ENCODE results near the gene SF1. TPM values are rescaled to one million over a fixed set of nuclear protein-coding genes. Genes with fewer than 3 reads are reported as not detected.
A peak's percentile ranks its signal among the peaks of the same experiment; 100 is the strongest.

The SF1 gene
- total RNA-seq, 2 experiments from 2014 or later = 1,632 to 1,657 TPM

DNA sequence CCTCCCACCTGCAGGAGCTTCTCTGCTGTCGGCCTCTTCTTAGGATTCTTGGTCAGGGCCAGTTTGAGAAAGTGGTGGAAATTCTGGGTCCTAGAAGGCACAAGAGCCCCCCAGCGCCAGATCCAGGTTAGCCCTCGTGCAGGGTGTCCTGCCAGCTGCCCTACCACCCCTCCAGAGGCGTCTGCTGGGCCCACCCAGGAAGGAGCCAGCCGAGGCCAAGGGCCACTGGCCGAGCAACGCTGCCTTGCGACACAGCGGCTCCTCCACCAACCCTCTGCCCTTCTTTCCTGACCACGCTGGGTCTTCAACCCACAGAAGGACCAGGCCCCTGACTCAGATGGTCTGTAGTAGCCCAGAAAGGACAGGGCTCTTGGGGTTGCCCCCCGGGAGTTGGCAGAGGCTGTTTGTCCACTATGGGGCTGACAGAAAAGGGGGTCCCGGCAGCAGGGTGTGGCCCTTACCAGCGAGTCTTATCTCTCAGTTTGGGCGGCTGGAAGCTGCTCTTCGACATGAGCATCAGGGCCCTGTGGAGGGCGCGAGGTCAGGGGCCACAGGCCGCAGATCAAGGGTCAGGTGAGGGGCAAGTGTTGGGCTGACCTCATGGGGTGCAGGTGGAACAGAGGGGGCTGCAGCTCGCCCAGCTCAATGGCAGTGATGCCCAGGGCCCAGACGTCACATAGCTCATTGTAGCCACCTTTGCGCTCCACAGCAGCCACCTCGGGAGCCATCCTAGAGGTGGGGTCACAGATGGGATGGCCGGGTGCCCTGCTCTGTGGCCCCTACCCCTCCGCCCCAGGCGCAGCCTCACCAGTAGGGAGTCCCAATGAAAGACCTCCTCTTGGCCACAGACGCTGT lies 22.2 kb upstream of the SF1 start:
- H3K36me3 Mint-ChIP-seq (ENCODE audit: low read depth) = peaks cover 50% of the 10 kb centered on the region
- CTCF ChIA-PET = interaction anchor here (2.8 kb wide), 1 partner anchor 12 kb away, joined by 7 read pairs; no protein-coding TSS in a partner anchor
- H3K9me3 Mint-ChIP-seq = no peaks in the 10 kb centered on the region
- no peak overlapping the region for H3K4me3 ChIP-seq (ENCODE audit: low read length)
- peaks cover 32% of the 10 kb centered on the region for H3K4me1 Mint-ChIP-seq (ENCODE audit: low read depth)
- no peaks in the 10 kb centered on the region for H3K27me3 Mint-ChIP-seq
- H3K4me3 Mint-ChIP-seq = peak overlapping the region; percentile 85
- H3K9me3 ChIP-seq (ENCODE audit: control insufficient read depth in 1 of 2, insufficient read depth in 1 of 2, low read length in 2 of 2) = no peaks in the 10 kb centered on the region
- ATAC-seq (ENCODE audit: poor library complexity) (no peak), DNase-seq (peak in 1 of 14 experiments; percentile 31)
- POLR2A ChIA-PET = interaction anchor here (0.5 to 5.7 kb wide), 4 partner anchors 10 to 56 kb away, joined by 3 to 81 read pairs (median 14); partner anchors contain the start of genes MEN1, RASGRP2 and SF1
- peaks cover 49% of the 10 kb centered on the region for H3K4me1 ChIP-seq (ENCODE audit: insufficient read depth, low read length)
- peaks cover 57% of the 10 kb centered on the region for H3K36me3 ChIP-seq (ENCODE audit: insufficient read depth, low read length)
- no peaks in the 10 kb centered on the region for H3K27me3 ChIP-seq (ENCODE audit: control insufficient read depth in 1 of 2, insufficient read depth in 2 of 2, low read length in 2 of 2)
- intact Hi-C loops (cut with DNase I, micrococcal nuclease) = loop anchor here in 1 of 2 experiments (2.0 to 5.0 kb wide), 3 partner anchors 14 to 312 kb away; partner anchors contain the start of gene TM7SF2
- TF ChIP-seq, protein P1, sequence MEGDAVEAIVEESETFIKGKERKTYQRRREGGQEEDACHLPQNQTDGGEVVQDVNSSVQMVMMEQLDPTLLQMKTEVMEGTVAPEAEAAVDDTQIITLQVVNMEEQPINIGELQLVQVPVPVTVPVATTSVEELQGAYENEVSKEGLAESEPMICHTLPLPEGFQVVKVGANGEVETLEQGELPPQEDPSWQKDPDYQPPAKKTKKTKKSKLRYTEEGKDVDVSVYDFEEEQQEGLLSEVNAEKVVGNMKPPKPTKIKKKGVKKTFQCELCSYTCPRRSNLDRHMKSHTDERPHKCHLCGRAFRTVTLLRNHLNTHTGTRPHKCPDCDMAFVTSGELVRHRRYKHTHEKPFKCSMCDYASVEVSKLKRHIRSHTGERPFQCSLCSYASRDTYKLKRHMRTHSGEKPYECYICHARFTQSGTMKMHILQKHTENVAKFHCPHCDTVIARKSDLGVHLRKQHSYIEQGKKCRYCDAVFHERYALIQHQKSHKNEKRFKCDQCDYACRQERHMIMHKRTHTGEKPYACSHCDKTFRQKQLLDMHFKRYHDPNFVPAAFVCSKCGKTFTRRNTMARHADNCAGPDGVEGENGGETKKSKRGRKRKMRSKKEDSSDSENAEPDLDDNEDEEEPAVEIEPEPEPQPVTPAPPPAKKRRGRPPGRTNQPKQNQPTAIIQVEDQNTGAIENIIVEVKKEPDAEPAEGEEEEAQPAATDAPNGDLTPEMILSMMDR (IDR thresholded peaks at IDR 0.05) = no peak
- H3K27ac Mint-ChIP-seq = peak overlapping the region; percentile 76
- H3K27ac ChIP-seq (ENCODE audit: low read depth in 1 of 2, low read length in 2 of 2) = no peak overlapping the region

- intact Hi-C loops (cut with DNase I, micrococcal nuclease) = loop anchor here in 1 of 2 experiments (2.0 to 5.0 kb wide), 3 partner anchors 13 to 313 kb away; partner anchors contain the start of gene TM7SF2
- ChIA-PET CTCF (interaction anchor here (2.8 kb wide), 1 partner anchor 11 kb away, joined by 7 read pairs; no protein-coding TSS in a partner anchor), POLR2A (interaction anchor here (0.6 to 5.7 kb wide), 5 partner anchors 11 to 323 kb away, joined by 3 to 81 read pairs (median 4); partner anchors contain the start of genes MEN1 and SF1)
- ATAC-seq (ENCODE audit: poor library complexity) (no peak), DNase-seq (peak in 1 of 14 experiments; percentile 33)
- no peaks in the 10 kb centered on the region for H3K9me3 Mint-ChIP-seq
- no peaks in the 10 kb centered on the region for H3K27me3 Mint-ChIP-seq
- Histone ChIP-seq H3K27me3 (ENCODE audit: control insufficient read depth in 1 of 2, insufficient read depth in 2 of 2, low read length in 2 of 2) (no peaks in the 10 kb centered on the region), H3K9me3 (ENCODE audit: control insufficient read depth in 1 of 2, insufficient read depth in 1 of 2, low read length in 2 of 2) (no peaks in the 10 kb centered on the region), H3K4me3 (ENCODE audit: low read length) (no peak overlapping the region), H3K27ac (ENCODE audit: low read depth in 1 of 2, low read length in 2 of 2) (no peak overlapping the region), H3K4me1 (ENCODE audit: insufficient read depth, low read length) (peaks cover 49% of the 10 kb centered on the region), H3K36me3 (ENCODE audit: insufficient read depth, low read length) (peaks cover 51% of the 10 kb centered on the region)
- H3K27ac Mint-ChIP-seq = peak overlapping the region; percentile 76
- H3K4me1 Mint-ChIP-seq (ENCODE audit: low read depth) = peaks cover 35% of the 10 kb centered on the region
- peak overlapping the region; percentile 51 for H3K4me3 Mint-ChIP-seq
- H3K36me3 Mint-ChIP-seq (ENCODE audit: low read depth) = peaks cover 50% of the 10 kb centered on the region
- TF ChIP-seq, protein P1 (IDR thresholded peaks at IDR 0.05) = no peak
These were observed 21.4 kb upstream of the SF1 start for GRCh38 chr11:64799623-64800302.

DNA sequence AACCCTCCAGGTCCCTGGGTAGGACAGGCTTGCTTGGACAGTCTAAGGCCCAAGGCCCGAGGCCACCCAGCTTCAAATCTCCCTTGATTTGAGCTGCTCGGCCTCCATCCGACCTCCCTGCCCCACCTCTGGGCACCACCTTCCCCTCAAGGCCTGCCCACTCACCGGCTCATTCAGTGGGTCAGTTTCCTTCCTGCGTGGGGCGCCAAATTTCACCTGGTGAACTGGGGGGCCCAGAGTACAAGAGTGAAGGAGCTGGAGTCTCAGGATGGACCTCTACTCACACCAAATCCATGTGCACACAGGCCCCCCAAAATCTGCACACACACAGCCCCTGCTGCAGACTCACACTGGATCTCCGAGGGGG lies 20.9 kb upstream of the SF1 start:
- Mint-ChIP-seq H3K36me3 (ENCODE audit: low read depth) (peaks cover 56% of the 10 kb centered on the region), H3K4me3 (no peak overlapping the region), H3K9me3 (no peaks in the 10 kb centered on the region), H3K27me3 (no peaks in the 10 kb centered on the region), H3K4me1 (ENCODE audit: low read depth) (peaks cover 40% of the 10 kb centered on the region), H3K27ac (peak overlapping the region; percentile 76)
- intact Hi-C loops (cut with DNase I, micrococcal nuclease) = no loop called here
- POLR2A ChIA-PET = interaction anchor here (0.6 to 5.7 kb wide), 4 partner anchors 15 to 324 kb away, joined by 3 to 81 read pairs (median 4); partner anchors contain the start of gene SF1
- no peaks in the 10 kb centered on the region for H3K9me3 ChIP-seq (ENCODE audit: control insufficient read depth in 1 of 2, insufficient read depth in 1 of 2, low read length in 2 of 2)
- no peak overlapping the region for H3K4me3 ChIP-seq (ENCODE audit: low read length)
- TF ChIP-seq, protein P1 (IDR thresholded peaks at IDR 0.05) = no peak
- no peak for ATAC-seq (ENCODE audit: poor library complexity)
- H3K4me1 ChIP-seq (ENCODE audit: insufficient read depth, low read length) = peaks cover 47% of the 10 kb centered on the region
- CTCF ChIA-PET = interaction anchor here (0.6 to 1.4 kb wide), 2 partner anchors 16 to 75 kb away, joined by 3 read pairs; no protein-coding TSS in a partner anchor
- H3K27me3 ChIP-seq (ENCODE audit: control insufficient read depth in 1 of 2, insufficient read depth in 2 of 2, low read length in 2 of 2) = no peaks in the 10 kb centered on the region
- DNase-seq = no peak
- H3K36me3 ChIP-seq (ENCODE audit: insufficient read depth, low read length) = peaks cover 53% of the 10 kb centered on the region
- H3K27ac ChIP-seq (ENCODE audit: low read depth in 1 of 2, low read length in 2 of 2) = no peak overlapping the region

All from CD4-positive, alpha-beta T cell (primary cell).